ACC112 (cell line): ENCODE measurements around the gene MYO5A.

ENCODE experiments used
- H2AFZ ChIP-seq: fragments of 200-600 bp; sonication (generic); one replicate; pipeline ENCODE4 v1.6.0; 2017; ENCODE audit warnings: antibody characterized with exemption, low read length; ENCODE audit not compliant: unreplicated experiment
- H3K27ac ChIP-seq: fragments of 200-600 bp; sonication (generic); 2 replicates; pipeline ENCODE4 v1.5.1; 2014; ENCODE audit warnings: low read depth, mild to moderate bottlenecking, antibody characterized with exemption, low read length, moderate library complexity
- H3K27me3 ChIP-seq: fragments of 200-600 bp; sonication (generic); 2 replicates; pipeline ENCODE4 v1.6.1; 2014; ENCODE audit warnings: mild to moderate bottlenecking, antibody characterized with exemption, low read length, moderate library complexity, mixed read lengths; ENCODE audit not compliant: insufficient read depth
- H3K36me3 ChIP-seq: fragments of 200-600 bp; sonication (generic); 2 replicates; pipeline ENCODE4 v1.6.1; 2016; ENCODE audit warnings: mild to moderate bottlenecking, antibody characterized with exemption, low read length, moderate library complexity, mixed read lengths; ENCODE audit not compliant: insufficient read depth
- H3K4me1 ChIP-seq: fragments of 200-600 bp; sonication (generic); one replicate; pipeline ENCODE4 v1.6.1; 2016; ENCODE audit warnings: low read length, mixed read lengths; ENCODE audit not compliant: insufficient read depth, unreplicated experiment, control insufficient read depth
- H3K4me3 ChIP-seq: fragments of 200-600 bp; sonication (generic); 2 replicates; pipeline ENCODE4 v1.5.1; 2014; ENCODE audit warnings: mild to moderate bottlenecking, low read depth, low read length
- H3K79me2 ChIP-seq: fragments of 200-600 bp; sonication (generic); one replicate; pipeline ENCODE4 v1.6.0; 2016; ENCODE audit warnings: low read length; ENCODE audit not compliant: control insufficient read depth, unreplicated experiment, insufficient read depth

MYO5A gene

GRCh38 chr15:52281085-52282035 is 247.3 kb downstream of the MYO5A start:
- Histone ChIP-seq H3K36me3 (no peaks in the 10 kb centered on the region), H3K27ac (no peak overlapping the region), H3K4me3 (no peak overlapping the region), H3K27me3 (peaks cover 24% of the 10 kb centered on the region), H3K79me2 (no peaks in the 10 kb centered on the region), H3K4me1 (no peaks in the 10 kb centered on the region), H2AFZ (no peak overlapping the region)

- Histone ChIP-seq H3K27me3 (peaks cover 32% of the 10 kb centered on the region), H3K4me3 (no peak overlapping the region), H3K27ac (no peak overlapping the region), H2AFZ (no peak overlapping the region), H3K4me1 (no peaks in the 10 kb centered on the region), H3K36me3 (no peaks in the 10 kb centered on the region), H3K79me2 (no peaks in the 10 kb centered on the region)
These were observed 248.2 kb downstream of the MYO5A start for GRCh38 chr15:52280326-52281084.

DNA sequence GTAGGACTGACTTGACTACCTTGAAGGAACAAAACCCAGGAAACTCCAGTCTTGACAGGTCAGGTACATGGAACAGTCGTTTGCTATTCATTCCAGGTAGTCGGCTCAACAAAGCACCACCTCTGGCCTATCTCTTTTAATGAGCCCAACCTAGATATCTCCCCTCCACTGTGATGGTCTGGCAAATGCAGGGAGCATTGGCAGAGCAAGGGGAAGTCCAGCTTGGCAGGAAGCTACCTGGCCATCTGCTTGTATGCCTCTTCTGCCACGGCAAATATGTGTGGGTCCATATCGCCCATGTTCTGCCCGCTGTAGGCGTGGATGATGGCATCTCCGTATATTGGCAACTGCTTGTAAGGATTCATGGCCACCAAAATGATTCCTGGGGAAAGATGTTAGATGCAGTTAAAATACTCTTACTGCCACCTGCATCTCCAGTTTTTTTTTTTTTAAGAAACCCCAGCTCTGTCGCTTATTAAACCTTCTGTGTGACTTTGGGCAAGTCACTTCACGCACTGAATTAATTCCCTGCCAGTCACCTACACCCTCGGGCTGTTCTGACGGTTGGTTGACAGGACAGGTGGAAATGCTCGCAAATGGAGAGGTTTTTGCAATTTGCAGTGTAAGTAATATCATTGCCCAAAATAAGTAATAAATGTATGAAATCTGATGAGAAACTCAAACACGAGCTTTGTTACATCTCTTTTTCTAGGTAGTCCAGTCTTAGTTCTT is 249.9 kb downstream of the MYO5A start:
- Histone ChIP-seq H3K27me3 (peaks cover 49% of the 10 kb centered on the region), H3K79me2 (no peaks in the 10 kb centered on the region), H3K27ac (no peak overlapping the region), H3K36me3 (no peaks in the 10 kb centered on the region), H2AFZ (no peak overlapping the region), H3K4me3 (no peak overlapping the region), H3K4me1 (no peaks in the 10 kb centered on the region)

DNA sequence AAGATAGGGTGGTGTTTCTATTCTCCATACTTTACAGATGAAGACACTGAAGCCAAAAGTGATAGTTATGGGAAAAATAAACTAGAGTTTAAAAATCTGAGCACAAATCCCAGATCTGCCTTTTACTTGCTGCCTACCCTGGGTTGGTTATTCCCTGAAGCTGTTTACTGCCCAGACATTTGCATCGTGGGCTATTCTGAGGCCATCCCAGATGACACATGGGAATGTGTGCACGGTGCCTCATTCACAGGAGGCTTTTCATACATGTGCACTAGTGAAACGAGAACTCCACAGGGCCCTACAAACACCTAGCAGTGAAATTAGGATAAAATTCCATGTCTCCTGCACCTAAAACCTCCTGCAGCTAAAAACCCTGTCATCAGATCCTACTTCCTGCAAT is 250.5 kb downstream of the MYO5A start:
- no peaks in the 10 kb centered on the region for H3K79me2 ChIP-seq
- H3K27ac ChIP-seq = no peak overlapping the region
- H2AFZ ChIP-seq = no peak overlapping the region
- H3K4me3 ChIP-seq = no peak overlapping the region
- no peaks in the 10 kb centered on the region for H3K4me1 ChIP-seq
- no peaks in the 10 kb centered on the region for H3K36me3 ChIP-seq
- H3K27me3 ChIP-seq = peaks cover 50% of the 10 kb centered on the region

DNA sequence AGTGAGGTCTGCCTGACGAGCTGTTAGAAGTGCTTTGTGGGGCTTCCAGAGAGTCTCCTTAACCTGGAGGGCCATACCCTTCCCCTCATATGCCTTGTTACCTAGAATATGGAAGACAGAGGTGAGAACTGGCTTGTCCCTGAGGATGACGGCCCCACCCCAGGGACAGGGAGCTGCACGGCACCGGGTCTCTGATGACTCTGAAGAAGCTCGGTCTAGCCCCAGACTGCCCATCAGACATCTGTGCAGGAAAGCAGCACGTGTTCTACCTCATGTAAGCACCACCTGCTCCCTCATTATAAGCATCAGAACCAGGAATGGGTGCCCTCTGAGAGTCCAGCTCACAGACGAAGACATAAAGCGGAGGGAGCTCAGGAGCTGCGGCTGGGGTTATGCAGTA is 251.1 kb downstream of the MYO5A start:
- Histone ChIP-seq H2AFZ (no peak overlapping the region), H3K79me2 (no peaks in the 10 kb centered on the region), H3K4me3 (no peak overlapping the region), H3K27ac (no peak overlapping the region), H3K36me3 (no peaks in the 10 kb centered on the region), H3K4me1 (no peaks in the 10 kb centered on the region), H3K27me3 (peaks cover 47% of the 10 kb centered on the region)

DNA sequence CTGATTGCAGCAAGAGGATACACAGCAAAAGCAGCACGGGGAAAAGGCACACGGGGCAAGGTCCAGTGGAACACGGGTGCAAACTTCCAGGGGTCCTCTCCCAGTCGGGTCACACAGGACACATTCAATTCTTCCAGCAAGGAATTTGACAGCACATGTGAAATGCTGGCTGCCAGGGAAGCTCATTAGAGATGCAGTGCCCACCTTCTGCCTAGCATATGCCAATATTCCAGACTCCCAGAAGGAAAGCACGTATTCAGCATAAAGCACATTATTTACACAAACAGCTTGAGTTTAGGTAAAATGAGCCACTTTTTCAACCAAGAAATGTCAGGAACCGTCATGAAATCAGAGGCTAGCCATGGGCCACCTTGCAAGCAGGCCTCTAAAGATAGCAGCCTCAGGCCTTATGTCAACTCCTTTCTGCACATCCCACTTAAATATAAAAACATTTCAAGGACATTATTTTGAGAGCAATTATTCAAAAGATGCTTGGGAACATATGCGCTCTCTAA is 252.4 kb downstream of the MYO5A start:
- no peak overlapping the region for H2AFZ ChIP-seq
- H3K4me1 ChIP-seq = no peaks in the 10 kb centered on the region
- no peaks in the 10 kb centered on the region for H3K79me2 ChIP-seq
- H3K36me3 ChIP-seq = no peaks in the 10 kb centered on the region
- no peak overlapping the region for H3K27ac ChIP-seq
- peaks cover 45% of the 10 kb centered on the region for H3K27me3 ChIP-seq
- no peak overlapping the region for H3K4me3 ChIP-seq

DNA sequence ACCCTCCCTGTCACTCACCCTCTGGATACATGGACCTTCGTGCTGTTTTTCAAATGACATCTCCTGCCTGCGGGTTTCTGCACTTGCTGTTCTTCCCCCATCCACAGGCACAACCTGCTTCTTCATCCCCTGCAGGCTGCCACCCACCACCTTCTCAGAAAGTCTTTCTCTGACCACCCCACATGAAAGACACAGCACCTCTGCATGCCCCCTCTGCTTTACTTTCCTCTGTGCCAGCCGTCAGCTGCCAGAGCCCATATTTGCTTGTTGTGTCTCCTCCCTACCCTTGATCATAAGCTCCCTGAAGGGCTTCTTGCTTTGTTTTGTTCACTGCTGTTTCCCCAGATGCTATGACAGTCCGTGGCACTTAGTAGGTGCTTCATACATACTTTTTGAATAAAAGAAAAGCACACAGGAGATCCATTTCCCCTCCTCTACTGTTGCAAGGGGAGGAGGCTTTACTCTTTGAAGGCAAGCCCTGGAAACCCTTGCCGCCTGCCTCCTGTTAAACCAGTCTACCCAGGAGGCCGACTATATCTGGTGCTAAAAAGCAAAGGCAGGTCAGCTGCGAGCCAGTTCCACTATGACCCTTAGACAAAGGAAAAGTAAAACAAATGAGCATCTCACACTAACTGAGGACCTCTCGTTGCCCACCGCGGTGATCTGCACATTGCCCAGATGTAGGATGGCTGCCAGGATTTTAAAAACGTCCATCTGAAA is 265.0 kb downstream of the MYO5A start:
- H3K4me3 ChIP-seq = no peak overlapping the region
- H3K79me2 ChIP-seq = no peaks in the 10 kb centered on the region
- peaks cover 17% of the 10 kb centered on the region for H3K27me3 ChIP-seq
- H3K36me3 ChIP-seq = no peaks in the 10 kb centered on the region
- H2AFZ ChIP-seq = no peak overlapping the region
- no peak overlapping the region for H3K27ac ChIP-seq
- H3K4me1 ChIP-seq = peaks cover 10% of the 10 kb centered on the region

GRCh38 chr15:52262364-52262763 is 266.3 kb downstream of the MYO5A start:
- no peak overlapping the region for H2AFZ ChIP-seq
- no peaks in the 10 kb centered on the region for H3K79me2 ChIP-seq
- H3K27ac ChIP-seq = no peak overlapping the region
- no peak overlapping the region for H3K4me3 ChIP-seq
- H3K36me3 ChIP-seq = no peaks in the 10 kb centered on the region
- peaks cover 17% of the 10 kb centered on the region for H3K27me3 ChIP-seq
- H3K4me1 ChIP-seq = peaks cover 20% of the 10 kb centered on the region

DNA sequence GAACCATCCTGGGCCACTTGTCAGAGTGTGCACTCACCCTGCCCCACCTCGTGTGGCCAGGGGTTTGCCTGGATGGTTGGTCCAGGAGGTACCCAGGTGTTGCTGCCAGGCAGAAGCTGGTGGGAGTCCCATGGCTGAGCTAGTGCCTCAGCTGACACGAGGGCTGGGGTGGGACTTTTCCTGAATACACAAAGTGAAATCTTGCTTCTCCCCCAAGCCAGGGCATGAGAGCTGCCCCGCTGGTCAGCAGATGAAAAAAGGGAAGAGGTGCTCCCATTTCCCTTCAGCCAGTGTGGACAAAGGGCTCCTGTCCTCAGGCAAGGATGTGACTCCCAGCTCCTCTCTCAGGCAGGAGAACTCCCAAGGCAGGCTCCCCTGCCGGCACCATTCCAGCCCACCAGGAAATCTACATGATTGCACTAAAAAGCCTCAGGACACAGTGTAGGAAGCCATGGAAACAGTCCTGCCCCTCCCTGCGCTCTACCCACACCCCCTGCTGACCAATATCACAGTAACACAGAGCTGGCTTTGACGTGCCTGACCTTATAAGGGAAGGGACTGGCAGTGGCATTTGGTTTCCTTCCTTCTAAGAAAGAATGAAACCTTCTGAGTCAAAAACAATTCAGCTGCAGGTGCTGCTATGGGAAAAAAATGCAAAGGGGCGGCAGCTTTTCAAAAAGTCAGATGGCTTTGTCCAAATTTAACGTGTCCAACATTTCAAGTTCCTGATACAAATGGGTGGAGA is 267.0 kb downstream of the MYO5A start:
- Histone ChIP-seq H3K27ac (no peak overlapping the region), H3K27me3 (peaks cover 14% of the 10 kb centered on the region), H3K4me3 (no peak overlapping the region), H3K4me1 (peaks cover 27% of the 10 kb centered on the region), H3K79me2 (no peaks in the 10 kb centered on the region), H3K36me3 (no peaks in the 10 kb centered on the region), H2AFZ (peak overlapping the region; percentile 5)
